GM12892 (cell line): ENCODE results near the gene TBCC.
"Not testable (repeated sequence)": the region's sequence is repeated elsewhere in the genome, so short reads cannot be mapped to it uniquely, and the experiment has no call there.

Experiments used
- DNase-seq: peaks from one replicate; pipeline ENCODE4 v3.0.0; 2011; ENCODE audit not compliant: insufficient read length
- FAIRE-seq: peaks from 2 replicates; lab custom pipeline; 2011; peaks lifted over from hg19 to GRCh38; lab: Jason Lieb, UNC
- POLR2A ChIP-seq: IDR thresholded peaks from 2 replicates; pipeline ENCODE4 v1.6.1; 2011; ENCODE audit warnings: low read depth, low read length, control low read depth
- POLR2AphosphoS5 ChIP-seq: IDR thresholded peaks from 2 replicates; pipeline ENCODE4 v1.6.1; 2011; ENCODE audit warnings: low read depth, low read length, control low read depth
- TAF1 ChIP-seq: IDR thresholded peaks from 2 replicates; pipeline ENCODE4 v1.6.1; 2011; ENCODE audit warnings: low read depth, mild to moderate bottlenecking, control low read depth, low read length, borderline replicate concordance

Gene TBCC

GRCh38 chr6:42744351-42744893 lies 1.5 kb downstream of the TBCC start:
- FAIRE-seq (no peak), DNase-seq (no peak)
- TF ChIP-seq POLR2AphosphoS5 (no peak), TAF1 (no peak), POLR2A (no peak)

DNA sequence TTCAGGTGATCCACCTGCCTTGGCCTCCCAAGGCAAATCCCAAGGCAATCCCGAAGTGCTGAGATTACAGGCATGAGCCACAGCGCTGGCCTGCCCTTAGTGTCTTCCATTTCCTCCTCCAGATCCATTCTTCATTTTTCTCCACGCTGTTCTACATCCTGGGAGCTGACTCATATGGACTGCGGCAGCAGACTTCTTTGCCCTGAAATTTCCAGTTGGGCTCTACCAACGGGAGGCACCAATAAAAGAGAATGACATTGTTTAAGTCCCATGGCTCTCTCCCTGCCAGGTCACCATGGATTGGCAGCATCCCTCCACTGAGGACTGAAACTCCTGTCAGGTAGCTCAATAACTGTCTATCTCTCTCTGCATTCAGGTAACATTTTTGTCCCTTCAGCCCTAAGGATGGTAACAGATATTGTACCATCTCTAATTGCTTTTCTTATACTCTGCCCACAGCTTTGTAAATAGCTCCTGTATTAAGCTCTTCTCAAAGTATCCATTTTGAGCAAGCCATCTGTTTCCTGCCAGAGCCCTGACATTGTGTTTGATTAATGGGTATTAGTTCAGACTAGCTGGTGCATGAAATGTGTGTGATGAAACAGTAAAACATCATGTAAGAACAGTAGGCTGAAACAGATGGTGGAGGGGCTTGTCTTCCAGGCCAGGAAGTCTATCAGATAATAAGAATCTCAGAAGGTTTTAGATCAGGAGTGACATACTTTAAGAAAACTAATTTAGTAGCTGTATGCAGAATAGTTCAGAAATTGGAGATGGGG lies 3.6 kb downstream of the TBCC start:
- TF ChIP-seq POLR2A (no peak), POLR2AphosphoS5 (no peak), TAF1 (no peak)
- DNase-seq: no peak
- no peak for FAIRE-seq

- DNase-seq (no peak), FAIRE-seq (no peak)
- TF ChIP-seq TAF1 (no peak), POLR2A (no peak), POLR2AphosphoS5 (no peak)
Observed at GRCh38 chr6:42740725-42741124, 5.2 kb downstream of the TBCC start.

DNA sequence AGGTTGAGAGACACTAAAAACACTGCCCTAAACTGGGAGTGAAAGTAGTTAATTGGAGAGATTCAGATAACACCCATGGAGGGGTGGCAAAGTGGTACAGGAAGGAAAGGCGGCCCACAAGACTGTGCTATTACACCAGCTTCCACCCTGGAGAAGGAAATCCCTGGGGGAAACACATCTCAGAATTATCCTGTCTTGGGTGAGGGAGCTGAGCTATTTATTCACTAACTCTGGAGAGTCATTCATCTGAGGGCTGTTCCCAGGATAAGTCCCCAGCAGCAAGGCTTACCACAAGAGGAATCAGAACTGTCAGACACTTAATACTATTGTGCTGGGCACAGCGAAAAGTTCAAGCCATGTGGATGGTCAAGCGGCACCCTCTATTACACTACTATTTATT lies 9.9 kb downstream of the TBCC start:
- TF ChIP-seq TAF1 (no peak), POLR2AphosphoS5 (no peak), POLR2A (no peak)
- FAIRE-seq (no peak), DNase-seq (no peak)

DNA sequence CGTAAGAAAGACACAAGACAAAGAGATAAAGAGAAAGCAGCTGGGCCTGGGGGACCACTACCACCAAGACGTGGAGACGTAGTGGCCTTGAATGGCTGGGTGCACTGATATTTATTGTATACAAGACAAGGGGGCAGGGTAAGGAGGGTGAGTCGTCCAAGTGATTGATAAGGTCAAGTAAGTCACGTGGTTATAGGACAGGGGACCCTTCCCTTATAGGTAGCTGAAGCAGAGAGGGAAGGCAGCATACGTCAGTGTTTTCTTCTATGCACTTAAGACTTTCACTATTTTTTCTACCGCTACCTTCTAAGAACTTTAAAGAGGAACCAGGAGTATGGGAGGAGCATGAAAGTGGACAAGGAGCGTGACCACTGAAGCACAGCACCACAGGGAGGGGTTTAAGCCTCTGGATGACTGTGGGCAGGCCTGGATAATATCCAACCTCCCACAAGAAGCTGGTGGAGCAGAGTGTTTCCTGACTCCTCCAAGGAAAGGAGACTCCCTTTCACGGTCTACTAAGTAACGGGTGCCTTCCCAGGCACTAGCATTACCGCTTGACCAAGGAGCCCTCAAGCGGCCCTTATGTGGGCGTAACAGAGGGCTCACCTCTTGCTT lies 11.9 kb downstream of the TBCC start:
- not testable (repeated sequence) for DNase-seq, FAIRE-seq

DNA sequence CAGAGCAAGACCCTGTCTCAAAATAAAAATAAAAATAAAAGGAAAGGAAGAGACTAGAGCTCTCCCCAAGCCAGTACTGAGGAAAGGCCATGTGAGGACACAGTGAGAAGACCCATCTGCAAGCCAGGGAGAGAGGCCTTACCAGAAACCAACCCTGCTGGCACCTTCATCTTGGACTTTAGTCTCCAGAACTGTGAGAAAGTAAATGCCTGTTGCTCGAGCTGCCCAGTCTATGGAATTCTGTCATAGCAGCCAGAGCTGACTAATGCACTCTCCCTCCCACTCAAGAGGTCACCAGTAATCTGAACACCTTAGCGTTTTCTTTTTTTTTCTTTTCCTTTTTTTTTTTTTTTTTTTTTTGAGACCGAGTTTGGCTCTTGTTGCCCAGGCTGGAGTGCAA lies 16.2 kb downstream of the TBCC start:
- no peak for TF ChIP-seq TAF1
- FAIRE-seq: no peak
- no peak for DNase-seq

GRCh38 chr6:42727627-42728026 lies 18.3 kb downstream of the TBCC start:
- DNase-seq: no peak
- no peak for FAIRE-seq
- TF ChIP-seq POLR2A: no peak
- TF ChIP-seq TAF1: no peak
- TF ChIP-seq POLR2AphosphoS5: no peak

- DNase-seq (no peak), FAIRE-seq (no peak)
- TF ChIP-seq POLR2A (no peak), POLR2AphosphoS5 (no peak), TAF1 (no peak)
Observed at GRCh38 chr6:42727087-42727611, 18.8 kb downstream of the TBCC start.

- TF ChIP-seq TAF1: no peak
- no peak for TF ChIP-seq POLR2AphosphoS5
- no peak for TF ChIP-seq POLR2A
- FAIRE-seq (peak; percentile 79), DNase-seq (peak; percentile 67)
Observed at GRCh38 chr6:42726485-42727086, 19.3 kb downstream of the TBCC start.

GRCh38 chr6:42726026-42726425 lies 19.9 kb downstream of the TBCC start:
- no peak for TF ChIP-seq TAF1
- no peak for TF ChIP-seq POLR2AphosphoS5
- TF ChIP-seq POLR2A: no peak

DNA sequence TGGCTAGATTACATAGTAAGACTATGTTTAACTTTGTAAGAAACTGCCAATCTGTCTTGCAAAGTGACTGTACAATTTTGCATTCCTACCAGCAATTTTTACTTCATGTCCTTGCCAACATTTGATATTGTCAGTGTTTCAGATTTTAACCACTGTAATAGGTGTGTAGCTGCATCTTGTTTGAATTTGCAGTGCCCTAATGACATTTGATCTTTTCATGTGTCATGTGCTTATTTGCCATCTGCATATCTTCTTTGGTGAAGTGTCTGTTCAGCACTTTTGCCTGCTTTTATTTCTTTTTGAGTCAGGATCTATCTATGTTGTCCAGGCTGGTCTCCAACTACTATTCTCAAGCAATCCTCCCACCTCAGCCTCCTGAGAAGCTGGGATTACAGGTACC lies 21.1 kb downstream of the TBCC start:
- FAIRE-seq: no peak
- DNase-seq: no peak
- TF ChIP-seq POLR2A (no peak), POLR2AphosphoS5 (no peak), TAF1 (no peak)

More at GRCh38 chr6:42726026-42726425, 19.9 kb downstream of the TBCC start:
- no peak for FAIRE-seq
- DNase-seq: no peak

GRCh38 chr6:42722497-42722896 lies 23.4 kb downstream of the TBCC start, which contains the start of gene PRPH2:
PRPH2 (minus strand) TSS chr6:42722597; CDS start chr6:42722334, 263 bp downstream.
- DNase-seq: no peak
- FAIRE-seq: no peak
- TF ChIP-seq POLR2AphosphoS5: no peak
- no peak for TF ChIP-seq TAF1
- no peak for TF ChIP-seq POLR2A
